Heart right ventricle (tissue), 16 donors: Measurements from ENCODE around the gene SCTR. TPM values are rescaled to one million over a fixed set of nuclear protein-coding genes. Genes with fewer than 3 reads are reported as not detected.

Source experiments
- ATAC-seq, 8 donors: fragments of 200-7000 bp; cut with Tn5 transposase; one replicate each; pipeline ENCODE4 v1.9.1; 2020; ENCODE audit warnings: mild to moderate bottlenecking in 8 of 8, moderate library complexity in 8 of 8, moderate number of reproducible peaks in 1 of 8
- DNase-seq, 2 donors: peaks; one replicate each; pipeline ENCODE4 v3.0.0-alpha.2; 2020
- H3K27ac ChIP-seq, 10 donors: fragments of 200-600 bp; sonication (generic) in 2 of 10; one replicate each; pipeline versions ENCODE4 v1.5.0 to v1.8.0; 2020 to 2022; ENCODE audit warnings: mild to moderate bottlenecking in 3 of 10
- H3K27me3 ChIP-seq, 7 donors: fragments of 200-600 bp; one replicate each; pipeline ENCODE4 v1.8.0; 2021 to 2022; ENCODE audit warnings: mild to moderate bottlenecking in 2 of 7
- H3K36me3 ChIP-seq, 9 donors: fragments of 200-600 bp; sonication (generic) in 1 of 9; one replicate each; pipeline versions ENCODE4 v1.5.0 to v1.8.0; 2020 to 2022; ENCODE audit warnings: mild to moderate bottlenecking in 2 of 9
- H3K4me1 ChIP-seq, 9 donors: fragments of 200-600 bp; sonication (generic) in 1 of 9; one replicate each; pipeline versions ENCODE4 v1.5.0 to v1.8.0; 2020 to 2022; ENCODE audit warnings: mild to moderate bottlenecking in 4 of 9
- H3K4me3 ChIP-seq, 10 donors: fragments of 200-600 bp; sonication (generic) in 2 of 10; one replicate each; pipeline versions ENCODE4 v1.5.0 to v1.8.0; 2020 to 2022; ENCODE audit warnings: mild to moderate bottlenecking in 7 of 10, moderate library complexity in 2 of 10
- H3K9me3 ChIP-seq, 11 donors: fragments of 200-600 bp in 10 of 11; sonication (generic) in 2 of 11; one replicate each; pipeline versions ENCODE4 v1.5.0 to v1.8.0; 2013 to 2022; ENCODE audit warnings: mild to moderate bottlenecking in 2 of 11, control low read depth in 1 of 11, moderate library complexity in 1 of 11
- CTCF ChIP-seq, 9 donors: fragments of 200-600 bp; sonication (generic) in 2 of 9; IDR thresholded peaks; one replicate each; pipeline versions ENCODE4 v1.5.0 to v1.8.0; 2021 to 2022; ENCODE audit warnings: antibody characterized with exemption in 9 of 9, mild to moderate bottlenecking in 5 of 9, moderate library complexity in 1 of 9
- WGBS, 2 donors: extraction: QIAGEN DNeasy Blood & Tissue Kit; methylation state at CpG; one replicate each; pipeline ENCODE4 v1.1.7; 2013; ENCODE audit warnings: inconsistent platforms in 1 of 2; 5-methylcytosine and 5-hydroxymethylcytosine counted together
- intact Hi-C, 10 donors: fragments of 100-400 bp; cut with DNase I; formaldehyde crosslinking; loops; one replicate each; pipeline versions ENCODE4 v1.11.1 to v1.14.2; 2022
- polyA plus RNA-seq, 2 donors: library from polyadenylated mRNA; stranded (reverse); fragments of 200-250 nt; gene quantifications; one replicate each; pipeline ENCODE4 v1.2.3, GENCODE V29; 2013
- total RNA-seq, 10 donors: library from RNA; stranded (reverse); fragmentation: NEBNext Ultra II Directional in 3 of 10; extraction: Animal tissue kit (Norgen Biotek cat#: 25700) in 3 of 10; gene quantifications; one replicate each; pipeline versions ENCODE4 v1.2.1 to v1.2.4, GENCODE V29; 2021 to 2023
- donor health status: Arrhythmogenic right ventricular cardiomyopathy.
- donor health status: ischemic (EF 13 %, LVEDD 7.1; RV severe dilation, severe dysfunction).
- donor health status: healthy with polysubstance abuse.
- donor health status: DM: no; HTN: yes; CAD: no.
- donor health status: DM: no; HTN: no; CAD: no.
- donor health status: ischemic (EF 25% LVEDD 6.9; RV normal size, moderate dysfunction).
- donor health status: ischemic (EF 25% LVEDD 5.7; RV mildly dilated, moderate dysfunction).
- donor health status: healthy.
- donor health status: DM: yes; HTN: yes; CAD: no.
- donor health status: Ischemic cardiomyopathy.
- donor health status: ischemic (EF 35%, LVEDD 5.7; RV mildly dilated, moderate dysfunction).
- donor health status: nonischemic (EF 11% LVEDD 7.7; RV severe dilation, severe dysfunction).
- donor health status: DM: yes; HTN: yes; CAD: no.
- donor health status: PGD.
- donor health status: ischemic (EF 29% LVEDD 5.4; RV normal size, mild dysfunction).
- donor health status: nonischemic (EF 23%, LVEDD 6.1; RV moderate dilation, normal function).

SCTR gene
- total and polyA plus RNA-seq, 12 donors = 0.10 to 1.4 (median 0.57) TPM; not detected in 2

- no peak overlapping the region for H3K27ac ChIP-seq
- no peak for ATAC-seq
- WGBS, 2 donors = 82 to 85% methylated on average over 9 of the region's 9 CpGs
Observed at GRCh38 chr2:119448427-119449141, 75.7 kb downstream of the SCTR start.

DNA sequence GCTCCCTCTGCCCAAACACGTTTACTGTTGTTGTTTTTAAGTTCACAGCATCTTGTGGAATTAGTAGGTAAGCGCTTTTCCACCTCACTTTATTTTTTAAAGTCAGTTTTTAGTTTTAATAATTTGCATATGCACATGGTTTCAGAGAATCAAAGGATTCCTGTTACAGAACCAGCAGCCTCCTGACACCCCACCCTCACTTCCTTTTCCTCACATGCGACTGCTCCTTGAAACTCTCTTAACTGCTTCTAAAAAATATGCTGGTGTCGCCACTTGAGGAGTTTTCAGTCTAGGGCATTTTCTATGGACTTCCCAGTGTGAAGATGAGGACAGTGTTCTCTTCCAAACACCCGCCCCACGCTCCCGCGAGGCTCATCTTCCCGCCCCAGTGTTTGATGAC, 78.2 kb downstream of the SCTR start:
- 53 to 56% methylated on average over 9 of the region's 9 CpGs for WGBS, 2 donors
- DNase-seq (no peak), ATAC-seq (no peak)
- intact Hi-C loops = no loop called here
- Histone ChIP-seq H3K9me3 (no peaks in the 10 kb centered on the region), H3K27me3 (peaks cover 0 to 22% (median 8%) of the 10 kb centered on the region in 7 donors), H3K4me3 (no peak overlapping the region), H3K4me1 (no peaks in the 10 kb centered on the region), H3K36me3 (no peaks in the 10 kb centered on the region), H3K27ac (no peak overlapping the region)
- TF ChIP-seq CTCF (IDR thresholded peaks at IDR 0.05) = no peak

More at GRCh38 chr2:119448427-119449141, 75.7 kb downstream of the SCTR start:
- peaks cover 0 to 22% (median 8%) of the 10 kb centered on the region in 7 donors for H3K27me3 ChIP-seq
- intact Hi-C loops = no loop called here
- no peak overlapping the region for H3K4me3 ChIP-seq
- no peaks in the 10 kb centered on the region for H3K4me1 ChIP-seq
- H3K36me3 ChIP-seq = no peaks in the 10 kb centered on the region
- DNase-seq = no peak
- H3K9me3 ChIP-seq = no peaks in the 10 kb centered on the region
- no peak for TF ChIP-seq CTCF (IDR thresholded peaks at IDR 0.05)

DNA sequence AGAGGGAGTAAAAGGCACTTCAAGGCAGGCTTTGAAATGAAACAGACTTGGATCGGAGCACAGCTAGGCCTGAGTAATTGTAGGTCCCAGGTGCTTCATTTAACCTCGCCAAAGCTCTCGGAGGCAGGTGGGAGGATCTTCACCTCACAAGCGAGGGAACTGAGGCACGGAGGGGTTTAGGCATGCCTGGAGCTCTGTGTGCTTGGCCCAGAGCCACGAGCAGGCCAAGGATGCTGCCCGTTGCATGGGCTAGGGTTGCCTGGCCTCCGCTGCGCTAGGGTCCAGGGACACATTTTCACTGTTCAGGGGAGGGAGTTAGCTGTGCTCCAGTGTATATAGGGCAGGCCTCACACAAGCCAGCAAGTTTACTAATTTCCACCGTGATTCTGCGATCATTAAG, 81.4 kb downstream of the SCTR start:
- Histone ChIP-seq H3K9me3 (no peaks in the 10 kb centered on the region), H3K27me3 (peaks cover 0 to 11% (median 8%) of the 10 kb centered on the region in 7 donors), H3K27ac (no peak overlapping the region), H3K36me3 (no peaks in the 10 kb centered on the region), H3K4me3 (no peak overlapping the region), H3K4me1 (no peaks in the 10 kb centered on the region)
- 95 to 96% methylated on average over 11 of the region's 11 CpGs for WGBS, 2 donors
- intact Hi-C loops = no loop called here
- ATAC-seq (no peak), DNase-seq (no peak)
- TF ChIP-seq CTCF (IDR thresholded peaks at IDR 0.05) = no peak

GRCh38 chr2:119442226-119442619, 82.1 kb downstream of the SCTR start:
- no peak for TF ChIP-seq CTCF (IDR thresholded peaks at IDR 0.05)
- WGBS, 2 donors = 90% methylated on average over 7 of the region's 7 CpGs
- Histone ChIP-seq H3K9me3 (no peaks in the 10 kb centered on the region), H3K27ac (no peak overlapping the region), H3K36me3 (no peaks in the 10 kb centered on the region), H3K4me3 (no peak overlapping the region), H3K27me3 (peaks cover 0 to 10% (median 3%) of the 10 kb centered on the region in 7 donors), H3K4me1 (no peaks in the 10 kb centered on the region)
- ATAC-seq (no peak), DNase-seq (no peak)
- intact Hi-C loops = no loop called here
